ENCODE data around the gene SHROOM4.

Gene SHROOM4, protein sequence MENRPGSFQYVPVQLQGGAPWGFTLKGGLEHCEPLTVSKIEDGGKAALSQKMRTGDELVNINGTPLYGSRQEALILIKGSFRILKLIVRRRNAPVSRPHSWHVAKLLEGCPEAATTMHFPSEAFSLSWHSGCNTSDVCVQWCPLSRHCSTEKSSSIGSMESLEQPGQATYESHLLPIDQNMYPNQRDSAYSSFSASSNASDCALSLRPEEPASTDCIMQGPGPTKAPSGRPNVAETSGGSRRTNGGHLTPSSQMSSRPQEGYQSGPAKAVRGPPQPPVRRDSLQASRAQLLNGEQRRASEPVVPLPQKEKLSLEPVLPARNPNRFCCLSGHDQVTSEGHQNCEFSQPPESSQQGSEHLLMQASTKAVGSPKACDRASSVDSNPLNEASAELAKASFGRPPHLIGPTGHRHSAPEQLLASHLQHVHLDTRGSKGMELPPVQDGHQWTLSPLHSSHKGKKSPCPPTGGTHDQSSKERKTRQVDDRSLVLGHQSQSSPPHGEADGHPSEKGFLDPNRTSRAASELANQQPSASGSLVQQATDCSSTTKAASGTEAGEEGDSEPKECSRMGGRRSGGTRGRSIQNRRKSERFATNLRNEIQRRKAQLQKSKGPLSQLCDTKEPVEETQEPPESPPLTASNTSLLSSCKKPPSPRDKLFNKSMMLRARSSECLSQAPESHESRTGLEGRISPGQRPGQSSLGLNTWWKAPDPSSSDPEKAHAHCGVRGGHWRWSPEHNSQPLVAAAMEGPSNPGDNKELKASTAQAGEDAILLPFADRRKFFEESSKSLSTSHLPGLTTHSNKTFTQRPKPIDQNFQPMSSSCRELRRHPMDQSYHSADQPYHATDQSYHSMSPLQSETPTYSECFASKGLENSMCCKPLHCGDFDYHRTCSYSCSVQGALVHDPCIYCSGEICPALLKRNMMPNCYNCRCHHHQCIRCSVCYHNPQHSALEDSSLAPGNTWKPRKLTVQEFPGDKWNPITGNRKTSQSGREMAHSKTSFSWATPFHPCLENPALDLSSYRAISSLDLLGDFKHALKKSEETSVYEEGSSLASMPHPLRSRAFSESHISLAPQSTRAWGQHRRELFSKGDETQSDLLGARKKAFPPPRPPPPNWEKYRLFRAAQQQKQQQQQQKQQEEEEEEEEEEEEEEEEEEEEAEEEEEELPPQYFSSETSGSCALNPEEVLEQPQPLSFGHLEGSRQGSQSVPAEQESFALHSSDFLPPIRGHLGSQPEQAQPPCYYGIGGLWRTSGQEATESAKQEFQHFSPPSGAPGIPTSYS (N-terminal part only)

DNA sequence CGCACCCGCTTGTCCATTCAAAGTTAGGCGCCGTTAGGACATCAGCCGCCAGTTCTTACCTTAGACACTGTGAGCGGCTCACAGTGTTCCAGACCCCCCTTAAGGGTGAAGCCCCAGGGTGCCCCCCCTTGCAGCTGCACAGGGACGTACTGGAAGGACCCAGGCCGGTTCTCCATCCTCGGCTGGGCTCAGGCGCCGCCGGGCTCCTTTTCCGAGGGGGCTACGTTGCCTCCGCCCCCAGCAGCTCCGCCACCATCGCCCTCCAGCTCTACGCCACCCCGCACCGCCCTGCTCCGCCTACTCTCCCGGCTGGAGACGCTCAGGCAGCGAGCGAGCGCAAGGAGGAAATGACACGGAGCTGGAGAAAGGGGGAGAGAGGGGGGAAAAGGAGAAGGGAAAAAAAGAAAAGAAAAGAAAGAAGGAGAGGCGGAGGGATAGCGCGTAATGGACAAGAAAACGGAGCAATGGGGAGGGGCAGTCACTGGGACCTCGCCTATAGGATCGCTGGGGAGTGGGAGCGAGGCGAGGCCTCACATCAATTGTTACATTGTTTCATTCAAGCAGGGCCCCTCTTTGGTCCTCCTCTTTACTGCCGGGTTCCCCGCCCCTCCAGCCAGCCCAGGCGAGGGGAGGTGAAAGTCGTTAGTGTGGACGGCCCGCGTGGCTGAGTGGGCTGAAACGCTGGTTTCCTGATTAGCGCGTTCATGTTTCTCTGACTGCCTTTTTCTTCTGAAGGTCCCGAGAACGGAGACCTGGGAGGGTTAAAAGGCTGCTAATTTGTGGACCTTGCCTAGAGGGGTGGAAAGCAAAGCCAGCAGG, at the start of gene SHROOM4:
Gene SHROOM4 (minus strand): TSS at position 352 of the 819 bp plus-strand sequence. CDS start 176 bp downstream, at position 176.
- Histone ChIP-seq H2AFZ (ENCODE audit: low read length) (no peak within 1 kb of the TSS), H3K4me2 (ENCODE audit: low read depth, low read length) (peak within 1 kb of the TSS; percentile 45; the same call in 1 of the 2 replicates)
- DNase-seq = no peak

GRCh38 chrX:50863471-50863870, 49.5 kb upstream of the SHROOM4 start:
- Histone ChIP-seq H2AFZ (ENCODE audit: low read length) (no peak overlapping the region), H3K79me2 (ENCODE audit: low read length) (no peaks in the 10 kb centered on the region), H3K27me3 (replicated peaks; ENCODE audit: insufficient read depth, low read length) (no peaks in the 10 kb centered on the region), H3F3A (ENCODE audit: insufficient read depth, low read length) (no peaks in the 10 kb centered on the region), H4K20me1 (ENCODE audit: insufficient read depth, low read length) (no peaks in the 10 kb centered on the region), H3K4me2 (ENCODE audit: low read depth, low read length) (no peak overlapping the region), H3K4me3 (ENCODE audit: low read length) (no peak overlapping the region), H3K4me1 (ENCODE audit: low read length) (no peaks in the 10 kb centered on the region), H3K9me3 (replicated peaks; ENCODE audit: insufficient read depth, low read length) (no peaks in the 10 kb centered on the region), H3K36me3 (replicated peaks; ENCODE audit: insufficient read depth, low read length) (no peaks in the 10 kb centered on the region), H3K9ac (ENCODE audit: low read length) (no peak overlapping the region), H3K27ac (ENCODE audit: low read length) (no peak overlapping the region), H3K9me2 (replicated peaks; ENCODE audit: insufficient read depth, low read length) (no peaks in the 10 kb centered on the region)
- TF ChIP-seq EZH2 (optimal IDR thresholded peaks at IDR 0.05; ENCODE audit: low read depth, low read length) (no peak), EZH2phosphoT487 (IDR thresholded peaks at IDR 0.05; ENCODE audit: low read length) (no peak)
- TF ChIP-seq, protein P1, sequence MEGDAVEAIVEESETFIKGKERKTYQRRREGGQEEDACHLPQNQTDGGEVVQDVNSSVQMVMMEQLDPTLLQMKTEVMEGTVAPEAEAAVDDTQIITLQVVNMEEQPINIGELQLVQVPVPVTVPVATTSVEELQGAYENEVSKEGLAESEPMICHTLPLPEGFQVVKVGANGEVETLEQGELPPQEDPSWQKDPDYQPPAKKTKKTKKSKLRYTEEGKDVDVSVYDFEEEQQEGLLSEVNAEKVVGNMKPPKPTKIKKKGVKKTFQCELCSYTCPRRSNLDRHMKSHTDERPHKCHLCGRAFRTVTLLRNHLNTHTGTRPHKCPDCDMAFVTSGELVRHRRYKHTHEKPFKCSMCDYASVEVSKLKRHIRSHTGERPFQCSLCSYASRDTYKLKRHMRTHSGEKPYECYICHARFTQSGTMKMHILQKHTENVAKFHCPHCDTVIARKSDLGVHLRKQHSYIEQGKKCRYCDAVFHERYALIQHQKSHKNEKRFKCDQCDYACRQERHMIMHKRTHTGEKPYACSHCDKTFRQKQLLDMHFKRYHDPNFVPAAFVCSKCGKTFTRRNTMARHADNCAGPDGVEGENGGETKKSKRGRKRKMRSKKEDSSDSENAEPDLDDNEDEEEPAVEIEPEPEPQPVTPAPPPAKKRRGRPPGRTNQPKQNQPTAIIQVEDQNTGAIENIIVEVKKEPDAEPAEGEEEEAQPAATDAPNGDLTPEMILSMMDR (IDR thresholded peaks at IDR 0.05; ENCODE audit: low read length) = no peak
- DNase-seq = no peak

More for the DNA sequence above, at the start of gene SHROOM4:
- Histone ChIP-seq H3K9me3 (replicated peaks; ENCODE audit: insufficient read depth, low read length) (no peaks in the 10 kb centered on the region), H3K4me1 (ENCODE audit: low read length) (no peaks in the 10 kb centered on the region), H3K79me2 (ENCODE audit: low read length) (no peaks in the 10 kb centered on the region), H3K36me3 (replicated peaks; ENCODE audit: insufficient read depth, low read length) (no peaks in the 10 kb centered on the region), H3K27me3 (replicated peaks; ENCODE audit: insufficient read depth, low read length) (no peaks in the 10 kb centered on the region), H3K9ac (ENCODE audit: low read length) (no peak within 1 kb of the TSS), H3K4me3 (ENCODE audit: low read length) (no peak within 1 kb of the TSS; the same call in 1 of the 2 replicates), H3K27ac (ENCODE audit: low read length) (no peak within 1 kb of the TSS), H3K9me2 (replicated peaks; ENCODE audit: insufficient read depth, low read length) (no peaks in the 10 kb centered on the region), H3F3A (ENCODE audit: insufficient read depth, low read length) (no peaks in the 10 kb centered on the region), H4K20me1 (ENCODE audit: insufficient read depth, low read length) (no peaks in the 10 kb centered on the region)
- TF ChIP-seq EZH2phosphoT487 (IDR thresholded peaks at IDR 0.05; ENCODE audit: low read length) (no peak), EZH2 (optimal IDR thresholded peaks at IDR 0.05; ENCODE audit: low read depth, low read length) (no peak)
- TF ChIP-seq, protein P1 (IDR thresholded peaks at IDR 0.05; ENCODE audit: low read length) = no peak

DNA sequence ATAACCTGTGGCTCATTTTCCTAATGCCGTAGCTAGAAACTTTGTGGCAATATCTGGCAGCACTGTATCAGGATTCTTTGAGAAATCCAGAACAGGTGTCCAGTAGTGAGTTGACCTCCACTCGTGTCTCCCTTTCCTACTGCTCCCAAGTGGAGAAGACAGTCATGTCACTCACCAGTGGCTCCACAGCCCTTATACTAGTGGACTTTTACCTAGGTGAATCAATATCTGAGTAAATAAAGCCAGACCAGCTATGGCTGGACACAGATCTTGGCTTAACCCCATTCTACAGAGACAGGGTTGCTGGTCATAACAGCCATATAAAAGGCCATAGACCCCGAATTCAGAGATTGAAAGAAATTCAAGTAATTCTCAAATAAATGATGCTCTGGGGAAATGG, 46.5 kb upstream of the SHROOM4 start:
- Histone ChIP-seq H3K27me3 (replicated peaks; ENCODE audit: insufficient read depth, low read length) (no peaks in the 10 kb centered on the region), H3K9me2 (replicated peaks; ENCODE audit: insufficient read depth, low read length) (no peaks in the 10 kb centered on the region), H3K4me1 (ENCODE audit: low read length) (no peaks in the 10 kb centered on the region), H3K79me2 (ENCODE audit: low read length) (no peaks in the 10 kb centered on the region), H2AFZ (ENCODE audit: low read length) (no peak overlapping the region), H3K27ac (ENCODE audit: low read length) (no peak overlapping the region), H3K4me3 (ENCODE audit: low read length) (no peak overlapping the region), H3K9ac (ENCODE audit: low read length) (no peak overlapping the region), H3K36me3 (replicated peaks; ENCODE audit: insufficient read depth, low read length) (no peaks in the 10 kb centered on the region), H3K9me3 (replicated peaks; ENCODE audit: insufficient read depth, low read length) (no peaks in the 10 kb centered on the region), H4K20me1 (ENCODE audit: insufficient read depth, low read length) (no peaks in the 10 kb centered on the region), H3K4me2 (ENCODE audit: low read depth, low read length) (no peak overlapping the region), H3F3A (ENCODE audit: insufficient read depth, low read length) (no peaks in the 10 kb centered on the region)
- DNase-seq = no peak
- TF ChIP-seq, protein P1 (IDR thresholded peaks at IDR 0.05; ENCODE audit: low read length) = no peak
- no peak for TF ChIP-seq EZH2phosphoT487 (IDR thresholded peaks at IDR 0.05; ENCODE audit: low read length)
- TF ChIP-seq EZH2 (optimal IDR thresholded peaks at IDR 0.05; ENCODE audit: low read depth, low read length) = no peak

All from MM.1S (cell line).